Mesothelial cell of epicardium (in vitro differentiated cells): Measurements from ENCODE around the gene FLVCR1. TPM values are rescaled to one million over a fixed set of nuclear protein-coding genes. Genes with fewer than 3 reads are reported as not detected.
A peak's percentile ranks its signal among the peaks of the same experiment; 100 is the strongest.
"Not testable (repeated sequence)": the region's sequence is repeated elsewhere in the genome, so short reads cannot be mapped to it uniquely, and the experiment has no call there.

Source experiments
- DNase-seq, 2 experiments: peaks; one replicate each; pipeline ENCODE4 v3.0.0; 2021; ENCODE audit warnings: low spot score in 2 of 2; ENCODE audit not compliant: unreplicated experiment in 2 of 2
- H3K27ac Mint-ChIP-seq: 2 replicates; pipeline ENCODE4 v1.8.0; 2021; ENCODE audit warnings: mixed read lengths
- H3K27me3 Mint-ChIP-seq: 2 replicates; pipeline ENCODE4 v1.8.0; 2021; ENCODE audit warnings: low read depth, mixed read lengths
- H3K36me3 Mint-ChIP-seq: 2 replicates; pipeline ENCODE4 v1.8.0; 2021; ENCODE audit warnings: mixed read lengths
- H3K4me1 Mint-ChIP-seq: 2 replicates; pipeline ENCODE4 v1.8.0; 2021; ENCODE audit warnings: mixed read lengths
- H3K4me3 Mint-ChIP-seq: 2 replicates; pipeline ENCODE4 v1.8.0; 2021; ENCODE audit warnings: mild to moderate bottlenecking, moderate library complexity, mixed read lengths
- H3K9me3 Mint-ChIP-seq: 2 replicates; pipeline ENCODE4 v1.8.0; 2021; ENCODE audit warnings: mixed read lengths
- CTCF ChIP-seq: fragments of 200-600 bp; sonication (generic); IDR thresholded peaks from one replicate; pipeline ENCODE4 v1.5.0; 2021; ENCODE audit warnings: antibody characterized with exemption; ENCODE audit not compliant: unreplicated experiment
- total RNA-seq: library from RNA; stranded (reverse); gene quantifications from 3 replicates; pipeline ENCODE4 v1.2.1, GENCODE V29; 2021

Gene FLVCR1
- total RNA-seq, 1 donor from 2014 or later: 21.2 TPM

DNA sequence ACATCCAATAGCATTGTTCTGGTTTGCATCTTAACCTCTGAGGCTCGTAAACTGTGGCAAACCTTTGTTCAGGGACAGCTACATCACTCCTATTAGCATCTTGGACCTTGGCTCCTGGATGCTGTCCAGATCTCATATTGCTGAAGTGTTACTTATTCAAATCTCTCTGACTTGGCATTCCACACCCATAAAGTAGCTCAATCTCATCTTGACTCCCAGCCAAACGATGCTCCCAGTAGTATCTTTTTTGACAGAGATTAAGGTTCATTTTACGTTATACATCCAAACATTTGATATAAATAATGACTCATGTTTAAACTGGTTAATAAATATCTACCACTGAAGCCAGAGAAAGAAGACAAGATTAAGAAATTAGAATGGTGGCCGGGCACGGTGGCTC is 4.4 kb upstream of the FLVCR1 start:
- no peaks in the 10 kb centered on the region for H3K27me3 Mint-ChIP-seq

GRCh38 chr1:212856755-212857154 is 1.3 kb upstream of the FLVCR1 start:
- H3K27ac Mint-ChIP-seq: no peak overlapping the region
- H3K36me3 Mint-ChIP-seq: peaks cover 1% of the 10 kb centered on the region
- peak overlapping the region; percentile 15 for H3K4me3 Mint-ChIP-seq

More for the DNA sequence above, 4.4 kb upstream of the FLVCR1 start:
- Mint-ChIP-seq H3K27ac (no peak overlapping the region), H3K36me3 (peaks cover 1% of the 10 kb centered on the region), H3K4me1 (peaks cover 5% of the 10 kb centered on the region), H3K4me3 (no peak overlapping the region), H3K9me3 (peaks cover 3% of the 10 kb centered on the region)
- TF ChIP-seq CTCF: no peak
- no peak for DNase-seq

DNA sequence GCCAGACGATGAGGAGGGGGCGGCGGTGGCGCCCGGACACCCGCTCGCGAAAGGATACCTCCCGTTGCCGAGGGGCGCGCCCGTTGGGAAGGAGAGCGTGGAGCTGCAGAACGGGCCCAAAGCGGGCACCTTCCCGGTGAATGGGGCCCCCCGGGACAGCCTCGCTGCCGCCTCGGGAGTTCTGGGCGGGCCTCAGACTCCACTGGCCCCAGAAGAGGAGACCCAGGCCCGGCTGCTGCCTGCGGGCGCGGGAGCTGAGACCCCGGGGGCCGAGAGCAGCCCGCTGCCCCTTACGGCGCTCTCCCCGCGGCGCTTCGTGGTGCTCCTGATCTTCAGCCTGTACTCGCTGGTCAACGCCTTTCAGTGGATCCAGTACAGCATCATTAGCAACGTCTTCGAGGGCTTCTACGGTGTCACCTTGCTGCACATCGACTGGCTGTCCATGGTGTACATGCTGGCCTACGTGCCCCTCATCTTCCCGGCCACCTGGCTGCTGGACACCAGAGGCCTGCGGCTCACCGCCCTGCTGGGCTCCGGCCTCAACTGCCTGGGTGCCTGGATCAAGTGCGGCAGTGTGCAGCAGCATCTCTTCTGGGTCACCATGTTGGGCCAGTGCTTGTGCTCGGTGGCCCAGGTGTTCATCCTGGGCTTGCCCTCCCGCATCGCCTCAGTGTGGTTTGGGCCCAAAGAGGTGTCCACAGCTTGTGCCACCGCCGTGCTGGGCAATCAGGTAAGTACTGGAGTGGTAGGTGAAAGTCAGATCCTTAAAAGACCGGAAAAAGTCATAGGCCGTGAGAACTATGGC is 588 bp downstream of the FLVCR1 start:
- Mint-ChIP-seq H3K27me3 (no peaks in the 10 kb centered on the region), H3K4me3 (no peak overlapping the region)

More at GRCh38 chr1:212856755-212857154, 1.3 kb upstream of the FLVCR1 start:
- Mint-ChIP-seq H3K4me1 (peaks cover 12% of the 10 kb centered on the region), H3K27me3 (no peaks in the 10 kb centered on the region), H3K9me3 (peaks cover 3% of the 10 kb centered on the region)
- no peak for DNase-seq
- no peak for TF ChIP-seq CTCF

DNA sequence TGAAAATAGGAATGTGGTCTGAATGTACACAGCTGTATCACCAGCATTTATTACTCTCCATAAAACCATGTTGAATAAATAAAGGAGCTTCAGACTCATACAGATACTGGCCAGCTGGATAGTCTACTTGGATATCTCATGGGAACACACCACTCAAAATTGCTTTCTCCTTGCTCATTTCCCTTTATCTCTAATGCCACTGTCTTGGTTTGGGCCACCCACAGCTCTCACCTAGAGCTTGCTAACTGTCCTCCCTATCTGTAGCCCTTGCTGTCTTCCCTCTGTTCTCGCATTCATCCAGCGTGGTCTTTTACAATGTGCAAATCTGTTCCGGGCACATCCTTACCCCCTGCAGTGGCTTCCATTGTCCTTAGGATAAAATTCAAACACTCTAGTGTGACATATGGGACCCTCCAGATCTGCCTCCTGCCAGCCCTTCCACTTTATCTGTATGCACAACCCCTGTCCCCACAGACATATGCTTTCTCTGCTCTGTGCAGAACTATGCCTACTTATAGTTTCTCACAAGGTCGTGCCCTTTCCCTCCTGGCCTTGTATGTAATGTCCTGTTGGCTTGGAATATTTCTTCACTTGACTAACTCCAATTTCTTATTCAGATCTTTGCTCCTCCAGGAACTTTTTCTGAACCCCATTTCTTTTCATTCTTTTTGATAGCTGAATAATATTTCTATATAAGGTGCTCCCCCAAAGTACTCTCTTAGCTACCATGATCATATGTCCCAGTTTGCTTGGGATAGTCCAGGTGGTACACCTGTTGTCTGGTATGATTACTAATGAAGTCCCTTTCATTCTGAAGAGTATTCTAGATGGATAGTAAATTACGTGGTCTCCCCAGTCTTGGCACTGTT is 2.9 kb downstream of the FLVCR1 start:
- H3K27me3 Mint-ChIP-seq: no peaks in the 10 kb centered on the region
- no peak for TF ChIP-seq CTCF
- no peak overlapping the region for H3K4me3 Mint-ChIP-seq
- H3K36me3 Mint-ChIP-seq: peaks cover 6% of the 10 kb centered on the region
- H3K27ac Mint-ChIP-seq: no peak overlapping the region
- H3K4me1 Mint-ChIP-seq: peaks cover 12% of the 10 kb centered on the region
- H3K9me3 Mint-ChIP-seq: no peaks in the 10 kb centered on the region
- DNase-seq: no peak

More for the DNA sequence above, 588 bp downstream of the FLVCR1 start:
- DNase-seq: no peak
- TF ChIP-seq CTCF: no peak
- Mint-ChIP-seq H3K9me3 (no peaks in the 10 kb centered on the region), H3K36me3 (peaks cover 5% of the 10 kb centered on the region), H3K4me1 (peaks cover 12% of the 10 kb centered on the region), H3K27ac (peak overlapping the region; percentile 99)

- peaks cover 15% of the 10 kb centered on the region for H3K36me3 Mint-ChIP-seq
- DNase-seq: no peak
- H3K9me3 Mint-ChIP-seq: no peaks in the 10 kb centered on the region
- H3K27ac Mint-ChIP-seq: no peak overlapping the region
- no peak for TF ChIP-seq CTCF
- peaks cover 12% of the 10 kb centered on the region for H3K4me1 Mint-ChIP-seq
- no peaks in the 10 kb centered on the region for H3K27me3 Mint-ChIP-seq
- H3K4me3 Mint-ChIP-seq: no peak overlapping the region
Measured at GRCh38 chr1:212862111-212862690, 4.1 kb downstream of the FLVCR1 start.

GRCh38 chr1:212863345-212863744 is 5.3 kb downstream of the FLVCR1 start:
- H3K4me1 Mint-ChIP-seq, H3K4me3 Mint-ChIP-seq, H3K9me3 Mint-ChIP-seq, H3K27me3 Mint-ChIP-seq, DNase-seq, H3K27ac Mint-ChIP-seq: not testable (repeated sequence)
- H3K36me3 Mint-ChIP-seq: peaks cover 16% of the 10 kb centered on the region
